Tibial artery (tissue), 4 donors: ENCODE measurements around the gene RPS6KA3.

Experiments
- DNase-seq, 2 donors: peaks; one replicate each; pipeline ENCODE4 v3.0.0-alpha.2; 2019
- H3K27ac ChIP-seq, 2 donors: fragments of 200-600 bp; sonication (generic) in 1 of 2; 1 replicate in 1 of 2; 2 replicates in 1 of 2; pipeline ENCODE4 v1.5.1; 2018 to 2019; ENCODE audit warnings: mild to moderate bottlenecking in 1 of 2
- H3K27me3 ChIP-seq, 2 donors: fragments of 200-600 bp; sonication (generic) in 1 of 2; one replicate each; pipeline versions ENCODE4 v1.5.1 to v1.6.0; 2016 to 2019
- H3K36me3 ChIP-seq, 3 donors: fragments of 200-600 bp; sonication (generic) in 2 of 3; one replicate each; pipeline ENCODE4 v1.5.1; 2016 to 2019; ENCODE audit warnings: mild to moderate bottlenecking in 2 of 3
- H3K4me1 ChIP-seq, 4 donors: fragments of 200-600 bp; sonication (generic) in 2 of 4; 1 replicate in 3 of 4; 2 replicates in 1 of 4; pipeline ENCODE4 v1.5.1; 2016 to 2019
- H3K4me3 ChIP-seq, 2 donors: fragments of 200-600 bp; sonication (generic) in 1 of 2; 1 replicate in 1 of 2; 2 replicates in 1 of 2; pipeline ENCODE4 v1.5.1; 2018 to 2019; ENCODE audit warnings: mild to moderate bottlenecking in 2 of 2
- H3K9me3 ChIP-seq, 3 donors: fragments of 200-600 bp; sonication (generic) in 1 of 3; one replicate each; pipeline ENCODE4 v1.5.1; 2016 to 2019
- intact Hi-C: fragments of 100-400 bp; cut with DNase I; formaldehyde crosslinking; loops from one replicate; pipeline ENCODE4 v1.15.0; 2023; ENCODE audit warnings: low total_unique reads
- TF ChIP-seq, protein P1 (sequence below), 2 experiments: fragments of 200-600 bp in 1 of 2; fragments of 450-650 bp in 1 of 2; IDR thresholded peaks; one replicate each; pipeline ENCODE4 v1.5.1; 2017 to 2019; ENCODE audit warnings: antibody characterized with exemption in 2 of 2, mild to moderate bottlenecking in 1 of 2, moderate library complexity in 1 of 2

Gene RPS6KA3

DNA sequence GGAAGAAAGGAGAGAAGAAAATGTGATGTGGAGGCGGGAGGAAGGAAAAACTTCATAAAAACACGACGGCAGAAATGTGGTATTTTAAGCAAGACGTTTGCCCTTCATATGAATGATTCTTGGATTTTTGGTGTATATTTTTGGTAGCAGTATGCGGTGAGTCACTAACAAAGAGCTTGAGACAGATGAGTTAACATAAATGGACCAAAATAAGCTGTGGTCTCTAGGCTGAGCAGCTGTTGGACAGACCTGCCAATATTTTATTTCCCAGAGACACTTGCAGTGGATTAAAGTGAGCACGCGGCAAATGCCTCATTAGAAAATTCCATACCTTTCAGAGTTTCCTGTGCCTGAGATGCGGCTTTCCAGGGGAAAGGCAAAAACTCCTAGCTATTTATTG is 43.1 kb upstream of the RPS6KA3 start:
- Histone ChIP-seq H3K9me3 (no peaks in the 10 kb centered on the region), H3K36me3 (no peaks in the 10 kb centered on the region), H3K4me3 (no peak overlapping the region), H3K27ac (no peak overlapping the region), H3K27me3 (no peaks in the 10 kb centered on the region), H3K4me1 (no peaks in the 10 kb centered on the region)
- intact Hi-C loops: no loop called here
- DNase-seq: no peak
- TF ChIP-seq, protein P1, sequence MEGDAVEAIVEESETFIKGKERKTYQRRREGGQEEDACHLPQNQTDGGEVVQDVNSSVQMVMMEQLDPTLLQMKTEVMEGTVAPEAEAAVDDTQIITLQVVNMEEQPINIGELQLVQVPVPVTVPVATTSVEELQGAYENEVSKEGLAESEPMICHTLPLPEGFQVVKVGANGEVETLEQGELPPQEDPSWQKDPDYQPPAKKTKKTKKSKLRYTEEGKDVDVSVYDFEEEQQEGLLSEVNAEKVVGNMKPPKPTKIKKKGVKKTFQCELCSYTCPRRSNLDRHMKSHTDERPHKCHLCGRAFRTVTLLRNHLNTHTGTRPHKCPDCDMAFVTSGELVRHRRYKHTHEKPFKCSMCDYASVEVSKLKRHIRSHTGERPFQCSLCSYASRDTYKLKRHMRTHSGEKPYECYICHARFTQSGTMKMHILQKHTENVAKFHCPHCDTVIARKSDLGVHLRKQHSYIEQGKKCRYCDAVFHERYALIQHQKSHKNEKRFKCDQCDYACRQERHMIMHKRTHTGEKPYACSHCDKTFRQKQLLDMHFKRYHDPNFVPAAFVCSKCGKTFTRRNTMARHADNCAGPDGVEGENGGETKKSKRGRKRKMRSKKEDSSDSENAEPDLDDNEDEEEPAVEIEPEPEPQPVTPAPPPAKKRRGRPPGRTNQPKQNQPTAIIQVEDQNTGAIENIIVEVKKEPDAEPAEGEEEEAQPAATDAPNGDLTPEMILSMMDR (IDR thresholded peaks at IDR 0.05): no peak

DNA sequence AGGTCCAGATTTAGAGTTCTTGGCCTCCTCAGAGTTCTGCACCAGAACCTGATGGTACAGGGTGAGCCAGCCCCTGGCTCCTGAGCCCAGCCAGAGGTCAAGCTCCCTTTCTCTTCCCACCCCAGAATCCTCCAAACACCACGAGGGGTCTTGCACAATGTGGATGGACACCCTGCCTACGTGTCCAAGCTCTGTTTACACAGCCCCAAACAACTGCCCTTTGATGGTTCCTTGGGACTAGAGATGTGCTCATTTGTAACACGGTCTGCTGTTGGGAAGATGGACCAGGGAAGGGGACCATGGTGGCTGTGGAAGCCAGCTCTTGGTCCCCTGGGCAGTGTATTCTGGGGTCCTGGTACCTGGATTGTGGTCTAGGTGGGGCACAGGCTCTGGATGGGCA is 40.0 kb upstream of the RPS6KA3 start:
- H3K4me3 ChIP-seq: no peak overlapping the region
- H3K36me3 ChIP-seq: no peaks in the 10 kb centered on the region
- no peak overlapping the region for H3K27ac ChIP-seq
- TF ChIP-seq, protein P1 (IDR thresholded peaks at IDR 0.05): no peak
- DNase-seq: no peak
- no peaks in the 10 kb centered on the region for H3K4me1 ChIP-seq
- no peaks in the 10 kb centered on the region for H3K27me3 ChIP-seq
- intact Hi-C loops: no loop called here
- no peaks in the 10 kb centered on the region for H3K9me3 ChIP-seq

DNA sequence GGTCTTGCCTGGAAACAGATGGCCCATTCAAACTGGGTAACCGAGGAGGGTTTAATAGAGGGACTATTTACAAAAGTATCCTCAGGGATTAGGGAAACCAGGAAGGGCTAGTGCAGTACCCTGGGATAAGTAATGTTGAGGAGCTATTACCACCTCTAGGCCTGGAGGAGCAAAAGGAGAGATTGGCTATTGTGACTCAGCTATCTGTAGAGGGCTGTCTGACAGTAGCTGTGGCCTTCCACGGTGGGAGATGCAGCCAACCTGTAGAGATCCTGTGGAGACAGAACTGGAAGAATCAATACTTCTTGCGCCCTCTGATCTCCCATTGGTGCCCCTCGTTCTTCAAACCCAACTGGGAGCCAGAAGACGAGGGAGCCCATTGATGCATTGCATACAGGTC is 34.1 kb upstream of the RPS6KA3 start:
- intact Hi-C loops: no loop called here

DNA sequence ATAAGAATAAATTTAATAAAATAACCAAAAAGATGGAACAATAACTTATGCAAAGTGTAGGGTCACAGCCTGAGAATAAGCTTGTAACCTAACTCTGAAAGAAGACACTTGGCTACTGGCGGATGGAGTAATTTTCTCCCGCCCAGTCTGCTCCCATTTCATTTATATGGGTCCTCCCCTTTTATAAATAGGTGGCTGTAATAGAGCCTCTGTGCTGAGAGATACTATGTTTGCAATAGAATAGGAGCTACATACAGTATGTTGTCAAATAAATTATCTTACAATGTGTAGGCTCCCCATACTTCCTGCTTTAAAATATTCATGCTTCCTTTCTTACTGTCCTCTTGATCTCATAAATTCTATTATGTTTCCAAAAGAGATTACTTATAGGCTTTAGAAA is 28.2 kb upstream of the RPS6KA3 start:
- Histone ChIP-seq H3K36me3 (no peaks in the 10 kb centered on the region), H3K4me1 (no peaks in the 10 kb centered on the region), H3K4me3 (no peak overlapping the region), H3K27me3 (no peaks in the 10 kb centered on the region), H3K27ac (no peak overlapping the region), H3K9me3 (no peaks in the 10 kb centered on the region)
- DNase-seq: no peak
- intact Hi-C loops: no loop called here
- TF ChIP-seq, protein P1 (IDR thresholded peaks at IDR 0.05): no peak

More for the DNA sequence above, 34.1 kb upstream of the RPS6KA3 start:
- Histone ChIP-seq H3K4me1 (no peaks in the 10 kb centered on the region), H3K36me3 (no peaks in the 10 kb centered on the region), H3K27ac (no peak overlapping the region), H3K9me3 (no peaks in the 10 kb centered on the region), H3K27me3 (no peaks in the 10 kb centered on the region), H3K4me3 (no peak overlapping the region)
- no peak for DNase-seq
- TF ChIP-seq, protein P1 (IDR thresholded peaks at IDR 0.05): no peak

DNA sequence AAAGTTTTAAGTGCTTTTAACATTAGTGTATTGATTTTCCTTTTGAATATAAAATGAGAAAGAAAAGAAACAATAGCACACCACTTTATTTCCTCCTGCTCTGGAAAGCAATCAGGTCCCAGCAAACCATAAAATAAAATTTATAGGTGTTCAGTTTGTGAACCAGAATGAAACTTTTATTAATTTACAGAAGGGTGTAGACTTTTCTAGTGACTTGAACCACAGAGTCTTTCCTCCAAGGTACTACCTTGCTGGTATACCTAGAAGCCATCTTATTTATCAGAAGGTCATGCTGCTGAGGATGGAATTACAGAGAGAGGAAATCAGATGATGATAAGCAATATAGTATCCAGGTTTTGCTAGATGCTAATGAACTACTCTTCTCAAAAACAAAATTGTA is 27.6 kb upstream of the RPS6KA3 start:
- TF ChIP-seq, protein P1 (IDR thresholded peaks at IDR 0.05): no peak
- H3K27ac ChIP-seq: no peak overlapping the region
- no peaks in the 10 kb centered on the region for H3K36me3 ChIP-seq
- no peaks in the 10 kb centered on the region for H3K27me3 ChIP-seq
- no peaks in the 10 kb centered on the region for H3K4me1 ChIP-seq
- no peak overlapping the region for H3K4me3 ChIP-seq
- no peaks in the 10 kb centered on the region for H3K9me3 ChIP-seq
- no peak for DNase-seq
- intact Hi-C loops: no loop called here

DNA sequence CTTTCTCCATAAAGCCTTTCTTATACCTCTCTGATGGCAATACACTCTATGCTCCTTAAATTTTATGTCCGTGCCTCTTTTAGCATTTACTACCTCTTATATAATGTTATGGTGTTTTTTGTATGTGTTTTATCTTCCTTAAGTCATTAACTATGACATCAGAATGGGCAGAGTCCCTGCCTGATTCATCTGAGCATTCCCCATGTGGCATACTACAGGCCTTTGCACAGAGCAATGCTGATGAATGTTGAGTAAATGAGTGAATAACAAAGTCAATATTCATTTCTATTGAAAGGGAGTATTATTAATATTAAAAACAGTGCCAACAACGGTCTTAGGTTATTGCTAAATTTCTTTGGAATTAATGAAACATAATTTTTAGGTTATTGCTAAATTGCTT is 18.8 kb upstream of the RPS6KA3 start:
- intact Hi-C loops: no loop called here
- H3K27ac ChIP-seq: no peak overlapping the region
- TF ChIP-seq, protein P1 (IDR thresholded peaks at IDR 0.05): no peak
- no peak for DNase-seq
- H3K4me1 ChIP-seq: no peaks in the 10 kb centered on the region
- no peak overlapping the region for H3K4me3 ChIP-seq
- no peaks in the 10 kb centered on the region for H3K9me3 ChIP-seq
- no peaks in the 10 kb centered on the region for H3K36me3 ChIP-seq
- no peaks in the 10 kb centered on the region for H3K27me3 ChIP-seq
